GM10248 (cell line): ENCODE results near the gene TNFAIP8L1.

ENCODE experiments used
- CTCF ChIA-PET: fragments of 300-600 bp; sonication (Branson Sonifier 250); formaldehyde crosslinking; extraction: SDS; loops from one replicate; lab custom pipeline; 2021; ENCODE audit warnings: antibody characterized with exemption; lab: Yijun Ruan, JAX
- POLR2A ChIA-PET: fragments of 350-650 bp; sonication (Branson Sonifier 250); formaldehyde crosslinking; extraction: SDS; loops from one replicate; lab custom pipeline; 2020; ENCODE audit warnings: antibody characterized with exemption; lab: Yijun Ruan, JAX
- DNase-seq: peaks from one replicate; pipeline ENCODE4 v3.0.0; 2012; ENCODE audit errors: extremely low spot score
- CTCF ChIP-seq: IDR thresholded peaks from 2 replicates; pipeline ENCODE4 v1.5.1; 2012; ENCODE audit warnings: mild to moderate bottlenecking, low read depth; ENCODE audit errors: extremely low read depth, missing control alignments, control extremely low read depth

The TNFAIP8L1 gene

GRCh38 chr19:4701557-4701956 is 62.2 kb downstream of the TNFAIP8L1 start:
- ChIA-PET CTCF (no interaction called here), POLR2A (no interaction called here)
- no peak for DNase-seq
- no peak for TF ChIP-seq CTCF

GRCh38 chr19:4702764-4703163 is 63.4 kb downstream of the TNFAIP8L1 start:
- DNase-seq = no peak
- ChIA-PET CTCF (no interaction called here), POLR2A (no interaction called here)
- TF ChIP-seq CTCF = no peak

- TF ChIP-seq CTCF = no peak
- ChIA-PET POLR2A (no interaction called here), CTCF (interaction anchor here (1.2 kb wide), 1 partner anchor 71 kb away, joined by 3 read pairs; no protein-coding TSS in a partner anchor)
- DNase-seq = no peak
Observed at GRCh38 chr19:4703671-4704316, 64.5 kb downstream of the TNFAIP8L1 start.

- TF ChIP-seq CTCF = no peak
- ChIA-PET CTCF (interaction anchor here (1.2 kb wide), 1 partner anchor 72 kb away, joined by 3 read pairs; no protein-coding TSS in a partner anchor), POLR2A (no interaction called here)
- no peak for DNase-seq
Observed at GRCh38 chr19:4704317-4704673, 65.0 kb downstream of the TNFAIP8L1 start.
